Stimulated activated CD4-positive, alpha-beta T cell treated with anti-CD3 and anti-CD28 coated beads, Interleukin-2, amount 100 ng/mL, for 24 hours (primary cell): Measurements from ENCODE around the gene TLN1.

Source experiments
- DNase-seq, 2 donors: peaks; one replicate each; pipeline ENCODE4 v3.0.0-alpha.2; 2020

TLN1 gene, protein sequence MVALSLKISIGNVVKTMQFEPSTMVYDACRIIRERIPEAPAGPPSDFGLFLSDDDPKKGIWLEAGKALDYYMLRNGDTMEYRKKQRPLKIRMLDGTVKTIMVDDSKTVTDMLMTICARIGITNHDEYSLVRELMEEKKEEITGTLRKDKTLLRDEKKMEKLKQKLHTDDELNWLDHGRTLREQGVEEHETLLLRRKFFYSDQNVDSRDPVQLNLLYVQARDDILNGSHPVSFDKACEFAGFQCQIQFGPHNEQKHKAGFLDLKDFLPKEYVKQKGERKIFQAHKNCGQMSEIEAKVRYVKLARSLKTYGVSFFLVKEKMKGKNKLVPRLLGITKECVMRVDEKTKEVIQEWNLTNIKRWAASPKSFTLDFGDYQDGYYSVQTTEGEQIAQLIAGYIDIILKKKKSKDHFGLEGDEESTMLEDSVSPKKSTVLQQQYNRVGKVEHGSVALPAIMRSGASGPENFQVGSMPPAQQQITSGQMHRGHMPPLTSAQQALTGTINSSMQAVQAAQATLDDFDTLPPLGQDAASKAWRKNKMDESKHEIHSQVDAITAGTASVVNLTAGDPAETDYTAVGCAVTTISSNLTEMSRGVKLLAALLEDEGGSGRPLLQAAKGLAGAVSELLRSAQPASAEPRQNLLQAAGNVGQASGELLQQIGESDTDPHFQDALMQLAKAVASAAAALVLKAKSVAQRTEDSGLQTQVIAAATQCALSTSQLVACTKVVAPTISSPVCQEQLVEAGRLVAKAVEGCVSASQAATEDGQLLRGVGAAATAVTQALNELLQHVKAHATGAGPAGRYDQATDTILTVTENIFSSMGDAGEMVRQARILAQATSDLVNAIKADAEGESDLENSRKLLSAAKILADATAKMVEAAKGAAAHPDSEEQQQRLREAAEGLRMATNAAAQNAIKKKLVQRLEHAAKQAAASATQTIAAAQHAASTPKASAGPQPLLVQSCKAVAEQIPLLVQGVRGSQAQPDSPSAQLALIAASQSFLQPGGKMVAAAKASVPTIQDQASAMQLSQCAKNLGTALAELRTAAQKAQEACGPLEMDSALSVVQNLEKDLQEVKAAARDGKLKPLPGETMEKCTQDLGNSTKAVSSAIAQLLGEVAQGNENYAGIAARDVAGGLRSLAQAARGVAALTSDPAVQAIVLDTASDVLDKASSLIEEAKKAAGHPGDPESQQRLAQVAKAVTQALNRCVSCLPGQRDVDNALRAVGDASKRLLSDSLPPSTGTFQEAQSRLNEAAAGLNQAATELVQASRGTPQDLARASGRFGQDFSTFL (N-terminal part only)

DNA sequence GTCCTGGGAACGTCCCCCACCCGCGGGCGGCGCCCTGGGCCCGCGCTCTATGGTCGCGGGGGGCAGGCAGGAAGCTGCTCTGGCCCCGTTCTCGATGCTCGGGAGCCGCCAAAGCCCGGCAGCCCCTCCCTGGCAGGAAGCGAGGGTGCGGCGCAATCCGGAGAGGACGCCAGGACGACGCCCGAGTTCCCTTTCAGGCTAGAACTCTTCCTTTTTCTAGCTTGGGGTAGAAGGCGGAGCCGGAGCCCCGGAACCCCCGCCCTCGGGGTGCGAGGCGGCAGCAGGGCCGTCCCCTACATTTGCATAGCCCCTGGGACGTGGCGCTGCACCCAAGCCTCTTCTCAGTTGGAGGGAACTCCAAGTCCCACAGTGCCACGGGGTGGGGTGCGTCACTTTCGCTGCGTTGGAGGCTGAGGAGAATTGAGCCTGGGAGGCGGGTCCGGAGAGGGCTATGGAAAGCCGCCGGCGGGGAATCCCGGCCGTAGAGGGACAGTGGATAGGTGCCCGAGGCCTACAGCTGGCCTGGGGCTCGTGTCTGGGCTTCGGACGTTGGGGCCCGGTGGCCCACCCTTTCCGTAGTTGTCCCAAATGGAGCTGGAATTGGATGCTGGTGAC is at the start of gene TLN1, which contains the start of gene CREB3:
Gene TLN1, minus strand, starts transcription at position 11 of the 615 bp plus-strand sequence. CDS start 6,501 bp downstream, outside the sequence.
Gene CREB3, plus strand, starts transcription at position 482 of the 615 bp plus-strand sequence. Its CDS starts 107 bp downstream, at position 589.
- peak; percentile 96 for DNase-seq

DNA sequence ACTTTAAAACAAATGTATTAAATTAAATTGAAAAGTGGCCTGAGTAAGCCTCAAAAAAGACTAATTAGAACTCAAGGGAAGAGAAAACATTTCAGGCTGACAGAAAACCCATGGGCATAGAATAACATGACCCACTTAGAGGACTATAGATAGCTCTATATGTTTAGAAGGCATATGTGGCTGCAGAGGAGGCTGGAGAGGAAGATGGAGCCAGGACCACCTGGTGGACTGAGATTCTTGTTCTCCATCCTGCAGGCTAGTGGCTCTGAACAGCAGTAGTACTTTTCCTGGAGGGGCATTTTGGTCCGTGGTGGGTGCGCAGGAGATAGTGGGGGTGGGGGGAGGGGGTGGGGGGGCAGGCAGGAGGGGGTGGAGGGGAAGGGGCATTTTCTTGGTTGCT is 49.1 kb upstream of the TLN1 start:
- DNase-seq: no peak

DNA sequence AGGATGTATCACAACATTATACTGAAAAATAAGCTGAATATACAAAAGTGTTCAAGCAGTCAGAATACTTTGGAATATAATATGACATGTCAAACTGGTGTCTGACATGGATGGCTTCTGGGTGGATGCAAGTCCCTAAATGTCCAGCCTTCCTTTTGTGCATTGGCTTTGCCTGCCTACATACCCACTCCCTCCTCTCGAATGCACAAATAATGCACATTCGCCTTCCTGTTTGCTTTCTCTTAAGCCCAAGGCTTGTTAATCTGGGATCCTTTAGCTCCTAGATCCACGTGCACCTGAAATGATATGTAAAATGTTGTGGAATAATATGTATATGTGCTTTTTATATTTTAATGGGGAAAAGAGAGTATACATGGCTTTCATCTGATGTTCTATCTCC is 46.5 kb upstream of the TLN1 start:
- no peak for DNase-seq

DNA sequence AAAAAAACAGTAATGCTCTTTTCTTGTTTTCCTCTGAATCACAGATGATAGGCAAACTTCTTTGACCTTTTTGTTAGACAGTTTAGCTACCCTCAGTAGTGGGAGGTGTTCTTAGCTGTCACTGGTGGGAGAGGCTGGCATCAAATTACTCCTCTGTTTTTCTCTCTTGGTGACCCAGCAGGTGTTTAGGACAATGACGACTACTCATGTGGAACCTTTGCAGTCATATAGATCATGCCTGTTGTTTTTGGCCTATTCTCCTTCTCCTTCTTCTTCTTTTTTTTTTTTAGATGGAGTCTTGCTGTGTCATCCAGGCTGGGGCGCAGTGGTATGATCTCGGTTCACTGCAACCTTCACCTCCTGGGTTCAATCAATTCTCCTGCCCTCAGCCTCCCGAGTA is 44.0 kb upstream of the TLN1 start:
- DNase-seq: no peak

DNA sequence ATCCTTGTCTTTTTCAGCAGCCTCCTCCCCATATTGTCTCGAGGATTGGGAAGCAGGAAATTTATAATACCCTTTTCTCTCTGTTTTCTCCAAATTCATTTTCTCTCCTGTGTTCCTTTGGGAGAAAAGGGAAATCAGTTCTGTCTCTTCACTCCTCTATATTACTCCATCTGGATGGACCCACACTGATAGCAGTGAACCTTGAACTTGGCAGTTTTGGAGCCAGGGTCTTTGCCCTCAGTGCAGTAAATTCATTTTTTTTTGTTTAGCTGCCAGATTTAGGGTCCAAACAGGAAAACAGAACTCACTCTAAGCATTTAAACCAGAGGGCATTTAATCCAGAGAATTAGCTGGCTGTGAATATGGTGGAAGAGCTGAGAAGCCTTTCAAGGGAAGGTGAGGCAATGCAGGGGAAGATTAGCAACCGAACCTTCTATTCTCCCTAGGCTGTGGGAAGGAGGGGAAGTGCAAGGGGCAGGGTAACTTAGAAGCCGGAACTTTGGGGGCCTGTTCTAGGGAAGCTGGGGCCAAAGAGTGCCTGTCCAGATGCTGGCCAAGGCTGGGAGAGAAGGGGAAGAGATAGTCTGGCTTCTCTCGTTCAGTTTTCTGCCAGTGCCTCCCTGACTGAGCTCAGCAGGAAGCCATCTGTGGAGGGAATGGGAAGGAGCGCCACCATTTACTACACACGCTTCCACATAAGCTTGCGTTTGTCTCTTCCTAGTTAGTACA is 43.1 kb upstream of the TLN1 start:
- no peak for DNase-seq

DNA sequence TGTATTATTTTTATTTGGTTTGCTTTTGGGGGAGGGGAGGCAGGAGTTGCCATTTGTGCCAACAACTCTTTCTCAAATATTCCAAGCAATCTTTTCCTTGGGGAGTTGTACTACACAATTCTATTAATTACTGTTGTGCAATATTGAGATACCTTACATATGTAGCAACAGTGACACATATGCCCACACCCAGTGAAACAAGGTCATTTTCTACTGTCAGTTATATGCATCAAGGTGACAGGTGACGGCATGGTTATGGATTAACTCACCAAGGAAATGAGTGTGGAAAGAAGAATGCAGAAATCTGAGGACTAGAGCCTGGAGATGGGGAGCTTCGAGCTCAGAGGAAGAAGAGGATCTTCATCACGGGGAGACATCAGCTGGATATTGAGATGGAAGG is 39.9 kb upstream of the TLN1 start:
- DNase-seq: no peak

DNA sequence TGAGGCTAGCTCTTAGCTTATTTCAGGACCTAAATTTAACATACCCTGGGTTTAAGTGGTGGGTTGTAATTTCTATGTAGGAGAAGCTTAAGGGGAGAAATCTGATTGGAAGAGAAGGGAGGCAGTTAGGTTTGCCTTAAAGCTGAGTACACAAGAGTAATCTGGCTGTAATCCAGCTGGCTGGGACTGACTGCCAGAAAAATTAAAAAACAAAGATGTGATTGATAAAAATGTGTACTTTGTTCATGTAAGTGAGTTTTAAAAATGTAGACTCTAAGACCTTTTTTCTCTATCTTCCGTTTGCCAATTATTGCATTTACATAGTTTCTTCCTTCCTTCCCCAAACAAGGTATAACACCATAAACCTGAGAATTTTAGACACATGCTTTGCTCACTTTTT is 39.5 kb upstream of the TLN1 start:
- DNase-seq: no peak

DNA sequence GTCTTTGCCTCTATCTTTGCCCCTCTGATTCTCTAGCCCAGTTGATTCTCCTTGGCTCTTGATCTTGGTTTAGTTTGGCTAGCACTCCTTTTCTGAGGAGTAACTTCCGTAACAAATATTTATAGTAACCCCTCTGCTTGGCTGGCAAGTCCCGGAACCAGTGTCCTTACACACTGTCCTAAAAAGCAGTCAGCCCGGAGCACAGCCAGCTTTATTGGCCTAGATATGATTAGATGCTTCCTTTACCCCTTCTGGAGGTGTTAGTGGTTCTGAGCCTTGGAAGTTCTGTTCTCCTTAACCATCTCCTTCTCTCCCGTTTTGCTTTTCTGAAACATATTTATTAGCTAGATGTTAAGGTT is 39.1 kb upstream of the TLN1 start:
- DNase-seq: no peak

DNA sequence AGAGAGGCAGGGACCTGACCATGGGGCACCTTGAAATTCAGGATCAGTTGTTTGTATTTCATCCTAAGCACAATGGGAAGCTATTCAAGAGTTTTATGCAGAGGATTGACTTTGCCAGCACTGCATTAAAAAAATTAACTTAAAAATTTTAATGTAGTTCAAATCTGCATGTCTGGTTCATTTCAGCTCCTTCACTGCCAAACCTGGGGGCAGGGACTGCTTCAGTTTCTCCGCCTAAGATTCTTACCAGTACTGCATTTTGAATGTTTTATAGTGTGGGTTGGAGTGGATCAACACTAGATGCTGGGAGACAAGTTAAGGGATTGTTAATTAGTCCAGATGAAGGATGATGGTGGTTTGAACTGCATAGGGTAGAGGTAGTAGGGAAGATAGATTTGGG is 37.8 kb upstream of the TLN1 start:
- DNase-seq: no peak

DNA sequence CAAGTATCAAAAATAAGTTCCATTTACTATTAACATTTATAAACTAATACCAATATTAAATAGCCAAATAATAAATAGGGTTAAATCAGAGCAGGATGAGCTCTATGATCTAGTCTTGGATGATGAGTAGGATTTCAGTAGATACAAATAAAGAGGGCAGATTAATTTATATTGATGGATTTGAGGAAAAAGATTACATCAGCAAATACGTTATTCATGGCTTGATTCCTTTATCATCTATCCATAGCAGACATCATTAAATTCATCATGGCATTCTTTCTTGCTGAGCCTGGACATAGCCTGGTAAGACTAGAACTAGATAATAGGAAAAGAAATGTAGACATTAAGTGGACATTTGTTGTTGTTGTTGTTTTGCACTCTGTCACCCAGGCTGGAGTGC is 35.5 kb upstream of the TLN1 start:
- DNase-seq: no peak

DNA sequence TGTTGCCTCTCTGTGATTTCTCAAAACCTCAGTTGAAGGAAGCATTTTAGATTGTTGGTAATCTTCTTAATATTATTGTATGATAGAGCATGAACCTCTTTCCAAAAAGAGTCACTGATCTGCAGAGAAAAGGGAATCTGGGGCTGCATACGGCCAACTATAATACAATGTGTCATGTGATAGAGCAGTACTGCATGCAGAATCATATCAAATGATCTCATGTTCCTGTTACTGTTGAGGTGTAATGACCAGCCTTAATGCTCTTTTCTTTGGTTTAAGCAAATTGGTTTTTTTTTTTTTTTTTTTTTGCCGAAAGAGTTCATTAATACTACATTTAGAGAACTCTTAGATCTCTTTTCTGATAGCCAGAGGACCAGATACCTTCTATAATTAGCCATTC is 35.0 kb upstream of the TLN1 start:
- DNase-seq: no peak

DNA sequence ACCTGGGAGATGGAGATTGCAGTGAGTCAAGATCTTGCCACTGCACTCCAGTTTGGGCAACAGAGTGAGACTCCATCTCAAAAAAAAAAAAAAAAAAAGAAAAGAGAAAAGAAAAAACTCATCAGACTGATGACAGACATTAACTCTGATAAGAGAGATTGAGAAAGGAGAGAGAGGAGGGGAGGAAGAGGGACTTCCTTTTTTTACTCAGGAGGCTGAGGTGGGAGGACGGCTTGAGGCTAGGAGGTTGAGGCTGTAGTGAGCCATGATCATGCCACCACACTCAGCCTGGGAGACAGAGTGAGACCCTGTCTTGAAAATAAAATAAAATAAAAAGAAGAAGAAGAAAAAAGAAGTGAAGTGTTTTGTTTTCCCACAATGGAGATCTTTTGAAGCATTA is 31.8 kb upstream of the TLN1 start:
- DNase-seq: no peak

DNA sequence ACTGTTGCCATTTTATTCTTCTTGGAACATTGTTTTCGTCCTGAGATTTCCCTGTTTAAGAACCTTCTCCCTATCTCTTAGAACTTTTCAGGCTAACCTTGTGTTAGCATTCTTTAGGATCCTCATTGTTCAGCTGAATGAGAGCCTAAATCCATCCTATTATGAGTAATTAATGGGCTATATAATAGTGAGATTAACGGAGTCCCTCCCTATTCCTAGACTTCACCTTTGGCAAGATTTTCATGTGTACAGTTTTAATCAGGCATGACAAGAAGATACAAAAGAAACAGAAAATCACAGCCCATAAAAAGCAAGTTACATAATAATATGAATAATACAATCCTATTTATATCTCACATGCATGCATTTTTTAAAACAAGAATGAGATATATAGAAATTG is 31.2 kb upstream of the TLN1 start:
- no peak for DNase-seq

DNA sequence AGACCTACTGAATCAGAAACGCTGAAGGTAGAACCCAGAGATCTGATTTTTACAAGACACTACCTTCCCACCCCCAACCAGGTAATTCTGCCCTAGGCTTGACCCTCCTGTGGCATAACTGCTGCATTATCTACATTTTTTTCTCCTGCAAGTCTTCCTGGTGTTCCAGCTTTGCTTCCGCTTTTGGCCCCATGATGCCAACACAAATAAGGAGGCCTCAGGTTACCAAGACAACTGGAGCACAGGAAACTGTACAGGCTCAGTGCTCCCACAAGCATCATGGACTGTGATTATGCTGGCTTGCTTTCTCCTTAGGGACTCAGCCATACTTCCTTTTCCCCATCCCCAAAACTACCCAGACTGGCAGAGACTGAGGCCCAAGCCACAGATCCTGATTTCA is 28.7 kb upstream of the TLN1 start:
- no peak for DNase-seq

DNA sequence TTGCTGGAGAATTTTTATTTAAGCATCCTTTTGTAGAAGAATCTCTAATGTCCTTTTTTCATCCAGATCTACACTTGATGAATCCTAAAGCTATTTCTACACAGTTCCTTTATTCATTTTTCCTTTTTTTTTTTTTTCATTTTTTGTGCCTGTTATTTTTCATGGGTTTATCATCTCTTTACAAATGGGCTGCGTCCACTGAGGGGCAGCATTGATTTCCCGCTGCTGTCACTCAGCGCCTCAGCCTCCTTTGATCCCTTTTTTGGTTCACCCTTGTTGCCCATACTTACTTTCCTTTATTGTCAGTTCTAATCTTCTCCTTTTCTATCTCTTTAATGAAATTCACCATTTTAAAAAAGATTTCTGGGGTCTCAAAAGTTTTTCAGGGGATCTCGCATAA is 27.8 kb upstream of the TLN1 start:
- no peak for DNase-seq

DNA sequence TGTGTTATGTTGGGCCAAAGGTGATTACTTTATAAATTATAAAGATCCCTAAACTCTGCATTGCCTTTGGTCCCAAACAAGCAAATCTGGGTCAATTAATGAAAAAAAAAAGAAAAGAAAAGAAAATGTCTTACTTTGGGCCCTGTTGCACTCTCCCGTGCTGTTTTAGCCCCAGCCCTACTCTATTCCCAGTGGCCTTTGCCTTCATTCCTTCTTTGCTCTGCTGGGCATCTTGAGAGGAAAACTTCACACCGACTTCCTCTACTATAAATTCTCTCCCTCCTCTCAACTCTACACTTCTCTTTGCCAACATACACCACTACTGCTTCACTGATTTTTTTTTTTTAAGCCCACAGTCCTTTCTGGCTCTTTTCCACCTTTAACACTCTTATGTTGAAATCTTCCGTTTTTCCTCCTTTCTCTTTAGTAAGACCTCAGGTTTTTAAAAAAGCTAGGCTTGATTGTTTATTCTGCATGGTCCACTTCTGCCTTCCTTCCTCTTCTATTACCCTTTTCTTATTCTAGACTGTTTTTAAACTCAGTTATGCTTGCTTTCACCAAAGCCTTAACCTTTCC is 26.6 kb upstream of the TLN1 start:
- DNase-seq: no peak

DNA sequence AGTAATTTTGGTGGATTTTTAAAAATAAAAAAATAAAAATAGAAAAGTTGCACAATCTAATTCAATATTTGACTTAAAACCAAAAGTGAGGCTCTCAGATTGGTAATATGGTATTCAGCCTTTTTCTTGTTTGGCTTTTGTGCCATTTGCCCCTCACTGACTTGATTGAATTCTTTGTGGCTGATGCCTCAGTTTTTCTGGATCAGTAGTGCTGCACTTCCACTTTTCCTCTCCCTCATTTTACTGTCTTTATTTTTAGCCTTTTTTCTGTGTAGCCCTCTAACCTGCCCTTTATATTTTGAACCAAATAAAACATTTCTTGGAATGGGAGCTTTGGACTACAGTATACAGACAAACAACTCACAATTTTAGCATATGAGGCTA is 25.9 kb upstream of the TLN1 start:
- no peak for DNase-seq

DNA sequence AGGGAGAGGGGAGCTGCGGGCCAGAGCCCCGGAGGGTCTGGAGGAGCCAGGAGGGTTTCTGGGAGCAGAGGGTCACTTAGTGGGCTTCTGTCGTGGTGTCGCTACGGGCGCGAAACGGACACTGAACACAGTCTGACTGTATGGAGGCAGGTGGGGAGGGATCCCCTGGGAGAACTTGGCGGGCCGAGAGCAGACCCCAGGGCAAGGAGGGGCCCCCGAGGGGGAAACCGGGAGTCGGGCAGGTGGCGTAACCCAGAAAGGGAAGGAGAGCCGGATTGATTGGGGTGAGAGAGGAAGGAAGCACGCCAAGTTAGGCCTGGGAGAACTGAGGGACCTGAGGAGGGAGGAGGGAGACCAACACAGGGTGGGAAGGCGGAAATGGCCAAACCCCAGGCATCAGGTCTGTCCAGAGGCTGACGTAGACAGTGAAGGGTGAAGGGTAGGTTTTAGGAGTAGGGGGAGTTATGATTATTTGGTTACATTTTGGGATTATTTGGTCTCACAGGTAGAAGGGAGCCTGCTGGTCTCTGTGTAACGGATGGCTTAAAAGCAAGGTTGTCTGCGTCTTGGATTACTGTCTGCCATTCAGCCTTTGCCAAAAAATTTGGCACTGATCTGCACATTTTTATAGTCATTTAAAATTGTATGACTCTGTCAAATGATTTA is 25.4 kb upstream of the TLN1 start:
- peak; percentile 30 to 43 for DNase-seq

DNA sequence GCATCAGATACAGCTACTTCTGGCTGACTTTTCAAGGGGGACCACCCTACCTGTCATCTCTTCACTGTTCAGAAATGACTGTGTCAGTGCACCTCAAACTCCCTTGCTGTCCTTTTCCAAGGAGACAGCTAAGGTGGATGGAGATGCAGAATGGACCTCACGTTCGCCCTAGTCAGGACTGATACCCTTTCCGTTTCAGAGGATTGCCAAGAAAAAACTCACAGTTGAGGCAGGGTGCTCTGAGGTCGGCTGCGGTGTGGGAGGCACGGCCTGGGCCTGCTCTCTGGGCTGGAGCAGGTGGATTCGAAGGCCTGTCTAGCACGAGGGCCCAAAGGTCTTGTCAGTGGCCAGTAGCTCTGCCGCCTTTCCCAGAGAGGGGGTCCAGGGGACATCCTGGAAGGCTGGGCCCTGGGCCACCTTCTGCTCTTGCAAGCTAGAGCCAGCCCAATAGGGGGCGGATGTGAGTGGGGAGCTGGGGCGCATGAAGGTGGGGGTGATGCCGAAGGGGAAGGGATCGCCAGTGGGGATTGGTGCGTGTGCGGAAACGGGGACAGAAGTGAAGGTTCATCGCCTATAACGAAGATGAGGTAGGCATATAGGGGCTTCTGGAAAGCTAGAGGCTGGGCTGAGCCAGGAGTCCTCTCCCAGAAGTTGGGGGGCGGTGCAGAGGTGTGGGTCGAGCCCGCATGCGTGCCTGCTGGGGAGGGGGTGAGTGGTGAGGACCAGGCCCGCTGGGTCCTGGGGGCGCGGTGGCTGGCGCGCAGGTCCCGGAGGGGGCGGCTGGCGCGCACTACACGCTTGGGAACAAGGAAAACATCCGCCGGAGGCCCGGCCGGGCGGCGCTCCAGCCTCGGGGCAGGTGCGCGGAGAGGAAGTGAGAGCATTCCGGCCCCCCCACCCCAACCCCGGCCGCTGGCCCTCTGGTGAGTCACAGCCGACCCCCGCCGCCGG is 24.6 kb upstream of the TLN1 start:
- DNase-seq: peak; percentile 87 to 88

DNA sequence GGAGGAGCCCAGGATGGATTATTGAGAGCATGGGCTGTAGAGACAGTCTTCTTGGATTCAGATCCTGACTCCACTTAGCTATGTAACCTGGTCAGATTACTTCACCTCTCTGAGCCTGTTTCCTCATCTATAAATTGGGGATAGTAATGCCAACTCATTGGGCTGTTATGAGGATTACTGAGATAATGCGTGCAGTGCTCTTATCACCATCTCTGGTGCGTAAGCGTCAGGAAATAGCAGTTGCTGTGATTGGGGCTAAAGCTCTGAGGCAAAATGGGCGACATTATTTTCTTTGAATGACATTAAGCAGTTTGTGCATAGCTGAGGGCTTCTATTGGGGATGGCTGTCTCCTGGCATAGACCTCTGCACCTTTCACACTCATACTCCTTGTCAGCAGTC is 23.1 kb upstream of the TLN1 start:
- no peak for DNase-seq
